ENCODE measurements around the gene XIRP2. TPM values are rescaled to one million over a fixed set of nuclear protein-coding genes. Genes with fewer than 3 reads are reported as not detected.

XIRP2 gene
- polyA plus RNA-seq, 2 of the 4 experiments (the other 2 are of a cell fraction), result not detected

DNA sequence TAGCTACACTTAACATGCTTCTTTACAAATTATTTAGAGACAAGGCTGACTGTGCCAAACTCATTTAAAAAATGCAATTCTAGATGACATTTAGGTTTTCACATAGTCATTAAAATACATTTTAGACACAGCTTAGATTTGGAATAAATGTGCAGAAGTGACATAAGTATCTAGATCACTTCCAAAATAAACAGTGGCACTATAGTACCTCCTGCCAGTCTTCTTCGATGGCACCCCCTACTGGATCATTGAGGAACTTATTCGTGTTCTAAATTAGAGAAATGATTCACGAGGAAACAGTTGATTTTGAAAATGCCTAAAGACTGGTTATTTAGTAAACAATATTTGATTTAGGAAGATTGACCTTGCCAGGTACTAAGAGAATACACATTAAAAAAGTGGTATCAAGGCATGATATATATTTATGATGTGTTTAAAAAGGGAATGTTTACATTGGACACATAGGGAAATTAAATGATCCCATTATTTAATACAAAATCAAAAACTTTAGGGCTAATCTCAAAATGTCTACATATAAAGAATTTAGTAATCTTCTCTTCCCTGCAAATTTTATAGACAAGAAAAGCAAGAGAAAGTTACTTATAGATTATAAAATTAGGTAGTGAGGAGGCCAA lies 323.9 kb downstream of the XIRP2 start:
- DNase-seq (ENCODE audit: low read depth in 1 of 2, low spot score in 1 of 2) (peak; percentile 3 to 36), ATAC-seq (peak in 1 of 2 experiments; percentile 57; a peak in 2 of 6 replicates), FAIRE-seq (no peak)
- H3K4me1 ChIP-seq, result no peaks in the 10 kb centered on the region
- POLR2A ChIA-PET, result no interaction called here
- H3K27ac ChIP-seq, result no peak overlapping the region
- CTCF ChIA-PET, result interaction anchor here (0.6 to 1.1 kb wide), 8 partner anchors 13 to 672 kb away, joined by 3 to 4 read pairs (median 3); no protein-coding TSS in a partner anchor
- 3% methylated on average over 3 of the region's 3 CpGs for WGBS (ENCODE audit: missing lambda C conversion rate)
- H3K4me3 ChIP-seq, result no peak overlapping the region
- no peak overlapping the region for H3K4me2 ChIP-seq
- H3K9me3 ChIP-seq, result no peaks in the 10 kb centered on the region
- no peak for TF ChIP-seq FOSB (CRISPR knock-in tag; IDR thresholded peaks at IDR 0.05)
- no peak for TF ChIP-seq TFCP2L1 (CRISPR knock-in tag; IDR thresholded peaks at IDR 0.05)
- peak; percentile 51; the same call in 2 of the 3 replicates for TF ChIP-seq SMC3 (IDR thresholded peaks at IDR 0.05)
- TF ChIP-seq RAD21 (conservative IDR thresholded peaks at IDR 0.05 in 1 of 2, IDR thresholded peaks at IDR 0.05 in 1 of 2), result peak; percentile 42 to 51; a peak in 3 of 5 replicates
- no peak for TF ChIP-seq NPAS2 (CRISPR knock-in tag; IDR thresholded peaks at IDR 0.05; ENCODE audit: borderline replicate concordance)
- TF ChIP-seq, protein P1, sequence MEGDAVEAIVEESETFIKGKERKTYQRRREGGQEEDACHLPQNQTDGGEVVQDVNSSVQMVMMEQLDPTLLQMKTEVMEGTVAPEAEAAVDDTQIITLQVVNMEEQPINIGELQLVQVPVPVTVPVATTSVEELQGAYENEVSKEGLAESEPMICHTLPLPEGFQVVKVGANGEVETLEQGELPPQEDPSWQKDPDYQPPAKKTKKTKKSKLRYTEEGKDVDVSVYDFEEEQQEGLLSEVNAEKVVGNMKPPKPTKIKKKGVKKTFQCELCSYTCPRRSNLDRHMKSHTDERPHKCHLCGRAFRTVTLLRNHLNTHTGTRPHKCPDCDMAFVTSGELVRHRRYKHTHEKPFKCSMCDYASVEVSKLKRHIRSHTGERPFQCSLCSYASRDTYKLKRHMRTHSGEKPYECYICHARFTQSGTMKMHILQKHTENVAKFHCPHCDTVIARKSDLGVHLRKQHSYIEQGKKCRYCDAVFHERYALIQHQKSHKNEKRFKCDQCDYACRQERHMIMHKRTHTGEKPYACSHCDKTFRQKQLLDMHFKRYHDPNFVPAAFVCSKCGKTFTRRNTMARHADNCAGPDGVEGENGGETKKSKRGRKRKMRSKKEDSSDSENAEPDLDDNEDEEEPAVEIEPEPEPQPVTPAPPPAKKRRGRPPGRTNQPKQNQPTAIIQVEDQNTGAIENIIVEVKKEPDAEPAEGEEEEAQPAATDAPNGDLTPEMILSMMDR (IDR thresholded peaks at IDR 0.05), result peak; percentile 31; the same call in 2 of the 3 replicates

DNA sequence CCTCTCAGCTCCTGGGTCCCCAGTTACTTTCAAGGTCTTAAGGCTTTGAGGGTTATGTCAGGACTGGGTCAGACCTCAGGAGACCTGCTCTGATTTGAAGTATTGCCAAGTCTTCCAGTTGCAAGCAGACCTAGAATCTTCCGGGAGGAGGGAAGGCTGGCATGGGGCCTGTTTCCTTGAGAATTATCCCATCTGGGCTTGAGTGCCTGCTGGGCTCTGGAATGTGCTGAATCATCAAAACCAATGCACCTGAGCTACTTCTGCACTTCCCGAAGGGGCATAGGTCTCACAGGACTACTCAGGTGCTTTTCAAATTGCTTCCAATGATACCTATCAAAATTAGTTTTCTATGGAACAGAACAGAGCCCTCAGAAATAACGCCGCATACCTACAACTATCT lies 327.3 kb downstream of the XIRP2 start:
- no peak for DNase-seq (ENCODE audit: low read depth in 1 of 2, low spot score in 1 of 2)
- Histone ChIP-seq H3K4me2 (no peak overlapping the region), H3K4me3 (no peak overlapping the region), H3K9me3 (no peaks in the 10 kb centered on the region), H3K4me1 (no peaks in the 10 kb centered on the region), H3K27ac (no peak overlapping the region)
- no peak for ATAC-seq
- ChIA-PET CTCF (no interaction called here), POLR2A (no interaction called here)
- no peak for FAIRE-seq
- no peak for TF ChIP-seq PBX3 (IDR thresholded peaks at IDR 0.05)
- TF ChIP-seq KDM1A (IDR thresholded peaks at IDR 0.05; ENCODE audit: low read depth), result no peak
- peak; percentile 80 for TF ChIP-seq MAFK (IDR thresholded peaks at IDR 0.05; ENCODE audit: partially characterized antibody)
- WGBS (ENCODE audit: missing lambda C conversion rate), result 47% methylated on average over 4 of the region's 4 CpGs

- DNase-seq (ENCODE audit: low read depth in 1 of 2, low spot score in 1 of 2), result no peak
- Histone ChIP-seq H3K4me1 (no peaks in the 10 kb centered on the region), H3K4me2 (no peak overlapping the region), H3K9me3 (no peaks in the 10 kb centered on the region), H3K4me3 (no peak overlapping the region), H3K27ac (no peak overlapping the region)
- TF ChIP-seq JUN (IDR thresholded peaks at IDR 0.05), result no peak
- no peak for TF ChIP-seq TFCP2L1 (CRISPR knock-in tag; IDR thresholded peaks at IDR 0.05)
- no peak for TF ChIP-seq GATA3 (IDR thresholded peaks at IDR 0.05; ENCODE audit: borderline replicate concordance)
- no peak for TF ChIP-seq RFX5 (IDR thresholded peaks at IDR 0.05)
- TF ChIP-seq POLR2A (IDR thresholded peaks at IDR 0.05; ENCODE audit: low read length), result no peak
- no peak for TF ChIP-seq HOXB5 (CRISPR knock-in tag; IDR thresholded peaks at IDR 0.05)
- no peak for TF ChIP-seq E2F6 (IDR thresholded peaks at IDR 0.05; ENCODE audit: borderline replicate concordance, low read depth)
- no peak for TF ChIP-seq MYC (IDR thresholded peaks at IDR 0.05; ENCODE audit: borderline replicate concordance, low read length)
- no peak for TF ChIP-seq NPAS2 (CRISPR knock-in tag; IDR thresholded peaks at IDR 0.05; ENCODE audit: borderline replicate concordance)
- no peak for TF ChIP-seq NR3C1 (IDR thresholded peaks at IDR 0.05)
- no peak for TF ChIP-seq ESRRA (IDR thresholded peaks at IDR 0.05; ENCODE audit: borderline replicate concordance, low read length)
- TF ChIP-seq FOXS1 (CRISPR knock-in tag; IDR thresholded peaks at IDR 0.05), result no peak
- no peak for TF ChIP-seq HOXA7 (CRISPR knock-in tag; IDR thresholded peaks at IDR 0.05)
- no peak for TF ChIP-seq ELK1 (IDR thresholded peaks at IDR 0.05; ENCODE audit: low read depth, low read length)
- no peak for TF ChIP-seq ZFP36 (IDR thresholded peaks at IDR 0.05; ENCODE audit: borderline replicate concordance, partially characterized antibody)
- no peak for TF ChIP-seq EHF (CRISPR knock-in tag; IDR thresholded peaks at IDR 0.05)
- TF ChIP-seq KDM1A (IDR thresholded peaks at IDR 0.05; ENCODE audit: low read depth), result no peak
- ChIA-PET CTCF (no interaction called here), POLR2A (no interaction called here)
- no peak for ATAC-seq
- FAIRE-seq, result no peak
- WGBS (ENCODE audit: missing lambda C conversion rate), result 34% methylated on average over 4 of the region's 4 CpGs
These were observed 349.2 kb downstream of the XIRP2 start for GRCh38 chr2:167237478-167237877.
